Central memory CD8-positive, alpha-beta T cell (primary cell): Measurements from ENCODE around the gene HEMK1.

ENCODE experiments used
- ATAC-seq: fragments of 150-1000 bp; cut with Tn5 transposase; replicated peaks from 2 replicates; pipeline ENCODE4 v1.10.0; 2022; ENCODE audit warnings: mild to moderate bottlenecking, moderate FRiP score, moderate number of reproducible peaks; ENCODE audit not compliant: poor library complexity, severe bottlenecking; ENCODE audit errors: extremely low read depth
- DNase-seq, 2 donors: peaks; one replicate each; pipeline ENCODE4 v3.0.0; 2021; ENCODE audit warnings: low spot score in 2 of 2
- H3K27ac Mint-ChIP-seq: one replicate; pipeline ENCODE4 v1.8.0; 2022; ENCODE audit warnings: low read depth, mild to moderate bottlenecking, moderate library complexity, mixed read lengths
- H3K27me3 Mint-ChIP-seq: one replicate; pipeline ENCODE4 v1.8.0; 2022; ENCODE audit warnings: mixed read lengths
- H3K36me3 Mint-ChIP-seq: one replicate; pipeline ENCODE4 v1.8.0; 2022; ENCODE audit warnings: mild to moderate bottlenecking, moderate library complexity, mixed read lengths; ENCODE audit not compliant: insufficient read depth
- H3K4me1 Mint-ChIP-seq: one replicate; pipeline ENCODE4 v1.8.0; 2022; ENCODE audit warnings: mixed read lengths
- H3K4me3 Mint-ChIP-seq: one replicate; pipeline ENCODE4 v1.8.0; 2022; ENCODE audit warnings: mild to moderate bottlenecking, moderate library complexity, mixed read lengths
- H3K9me3 Mint-ChIP-seq: one replicate; pipeline ENCODE4 v1.8.0; 2022; ENCODE audit warnings: mixed read lengths

The HEMK1 gene

DNA sequence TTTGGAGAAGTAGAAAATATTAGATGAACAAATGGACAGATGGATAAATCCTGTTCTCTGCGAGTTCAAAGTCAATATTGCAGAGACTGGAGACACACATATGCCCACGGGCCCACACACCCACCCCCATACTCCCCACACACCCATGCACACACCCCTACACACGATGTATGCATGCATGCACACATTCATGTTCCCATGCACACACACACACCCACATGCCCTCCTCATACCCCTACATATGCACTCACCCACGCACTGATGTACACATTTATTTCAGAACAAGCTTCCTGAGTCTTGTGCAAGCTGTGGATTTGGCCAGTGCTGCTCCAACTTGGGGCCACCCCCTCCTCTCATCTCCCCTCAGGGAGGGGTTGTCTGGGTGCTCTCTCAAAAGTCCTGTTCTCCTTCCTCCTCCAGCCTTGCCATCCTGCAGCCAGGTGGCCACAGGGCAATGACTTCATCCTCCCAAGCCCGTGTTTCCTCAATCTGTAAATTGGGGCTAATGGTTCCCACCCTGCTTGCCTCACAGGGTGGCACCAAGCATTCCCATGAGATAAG, 64.0 kb downstream of the HEMK1 start:
- no peak for ATAC-seq
- Mint-ChIP-seq H3K36me3 (peaks cover 2% of the 10 kb centered on the region), H3K27ac (peak overlapping the region; percentile 9), H3K9me3 (no peaks in the 10 kb centered on the region), H3K27me3 (no peaks in the 10 kb centered on the region), H3K4me3 (no peak overlapping the region), H3K4me1 (peaks cover 80% of the 10 kb centered on the region)
- no peak for DNase-seq

DNA sequence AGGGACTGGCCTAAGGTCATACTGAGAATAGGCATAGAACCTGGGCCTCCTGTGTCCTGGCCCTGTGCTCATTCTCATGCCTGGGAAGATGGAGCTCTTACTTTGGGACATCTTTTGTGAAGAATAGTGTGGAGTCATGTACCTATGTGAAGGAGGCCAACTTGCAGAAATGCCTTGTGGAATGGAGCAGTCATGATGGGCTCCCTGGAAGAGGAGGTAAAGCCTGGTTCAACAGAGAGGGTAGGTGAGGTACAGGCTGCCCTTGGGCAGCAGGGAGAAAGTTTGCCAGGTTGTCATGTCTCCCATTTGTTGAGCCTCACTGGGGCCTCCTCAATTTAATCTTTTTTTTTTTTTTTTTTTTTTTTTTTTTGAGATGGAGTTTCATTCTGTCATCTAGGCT, 65.7 kb downstream of the HEMK1 start:
- ATAC-seq = no peak
- peak overlapping the region; percentile 56 for H3K27ac Mint-ChIP-seq

DNA sequence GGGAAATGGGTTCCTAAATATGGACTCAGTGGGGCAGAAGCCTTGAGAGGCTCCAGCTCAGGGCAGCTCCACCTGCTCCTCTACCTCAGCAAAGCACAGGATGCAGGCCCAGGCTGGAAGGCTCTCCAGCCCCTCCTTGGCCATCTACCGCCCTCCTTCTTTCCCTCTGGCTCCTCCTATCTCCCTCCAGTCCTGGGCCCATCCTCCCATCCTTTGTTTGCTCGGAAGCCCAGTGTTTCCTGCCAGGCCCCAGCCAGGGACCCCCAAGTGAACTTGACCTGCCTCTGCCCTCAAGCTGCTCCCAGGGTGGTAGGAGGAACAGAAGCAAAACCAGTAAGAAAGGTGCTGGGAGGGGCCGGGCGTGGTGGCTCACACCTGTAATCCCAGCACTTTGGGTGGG, 67.7 kb downstream of the HEMK1 start:
- Mint-ChIP-seq H3K36me3 (peaks cover 4% of the 10 kb centered on the region), H3K4me1 (peaks cover 48% of the 10 kb centered on the region), H3K9me3 (no peaks in the 10 kb centered on the region), H3K27me3 (no peaks in the 10 kb centered on the region), H3K4me3 (no peak overlapping the region), H3K27ac (peak overlapping the region; percentile 85)
- DNase-seq (no peak), ATAC-seq (no peak)

More for the DNA sequence above, 65.7 kb downstream of the HEMK1 start:
- Mint-ChIP-seq H3K9me3 (no peaks in the 10 kb centered on the region), H3K4me3 (no peak overlapping the region), H3K27me3 (no peaks in the 10 kb centered on the region), H3K36me3 (peaks cover 1% of the 10 kb centered on the region), H3K4me1 (peaks cover 68% of the 10 kb centered on the region)
- no peak for DNase-seq

DNA sequence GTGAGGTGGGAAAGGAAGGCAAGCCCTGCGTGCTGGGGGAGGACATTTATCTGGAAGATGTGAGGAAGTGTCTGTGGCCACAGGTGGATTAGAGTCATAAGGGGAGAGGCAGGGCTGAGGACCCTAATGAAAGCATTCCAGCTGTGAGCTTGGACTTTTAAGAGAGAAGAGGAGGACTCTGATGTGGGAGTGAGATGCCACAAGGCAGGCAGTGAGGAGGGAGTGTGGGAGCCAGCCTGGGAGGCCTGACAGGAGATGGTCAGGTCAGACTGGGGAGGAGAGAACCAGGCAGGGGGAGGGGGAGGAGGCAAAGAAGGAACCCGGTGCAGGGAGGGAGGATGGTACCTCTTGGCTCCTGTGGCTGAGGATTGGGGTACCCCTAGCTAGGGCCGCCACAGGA, 68.6 kb downstream of the HEMK1 start:
- ATAC-seq = no peak
- no peak overlapping the region for H3K4me3 Mint-ChIP-seq
- H3K9me3 Mint-ChIP-seq = no peaks in the 10 kb centered on the region
- H3K4me1 Mint-ChIP-seq = peaks cover 39% of the 10 kb centered on the region
- DNase-seq = no peak
- peaks cover 5% of the 10 kb centered on the region for H3K36me3 Mint-ChIP-seq
- H3K27me3 Mint-ChIP-seq = no peaks in the 10 kb centered on the region
- H3K27ac Mint-ChIP-seq = peak overlapping the region; percentile 85

DNA sequence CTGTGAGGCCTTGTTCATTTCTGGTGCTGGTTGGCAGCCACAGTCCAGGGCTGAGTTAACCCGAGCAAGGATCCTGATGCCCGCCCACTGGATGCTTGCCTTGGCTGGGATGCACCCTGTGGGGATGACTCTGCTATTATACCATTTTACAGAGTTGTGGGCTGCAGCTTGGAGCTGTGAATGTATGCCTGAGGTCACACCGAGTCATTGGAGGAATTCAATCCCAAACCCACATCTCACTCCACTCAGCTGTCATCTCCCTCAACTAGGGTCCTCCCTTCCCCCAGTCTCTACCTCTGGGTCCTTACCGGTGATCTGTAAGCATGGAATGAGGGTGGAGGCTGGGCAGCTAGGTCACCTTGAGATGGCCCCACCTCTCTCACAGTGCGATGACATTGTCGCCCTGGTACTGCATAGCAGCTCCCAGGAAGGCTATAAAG, 69.8 kb downstream of the HEMK1 start:
- Mint-ChIP-seq H3K4me3 (no peak overlapping the region), H3K9me3 (no peaks in the 10 kb centered on the region), H3K36me3 (peaks cover 9% of the 10 kb centered on the region), H3K27ac (no peak overlapping the region), H3K27me3 (no peaks in the 10 kb centered on the region), H3K4me1 (peaks cover 28% of the 10 kb centered on the region)
- no peak for ATAC-seq
- no peak for DNase-seq

DNA sequence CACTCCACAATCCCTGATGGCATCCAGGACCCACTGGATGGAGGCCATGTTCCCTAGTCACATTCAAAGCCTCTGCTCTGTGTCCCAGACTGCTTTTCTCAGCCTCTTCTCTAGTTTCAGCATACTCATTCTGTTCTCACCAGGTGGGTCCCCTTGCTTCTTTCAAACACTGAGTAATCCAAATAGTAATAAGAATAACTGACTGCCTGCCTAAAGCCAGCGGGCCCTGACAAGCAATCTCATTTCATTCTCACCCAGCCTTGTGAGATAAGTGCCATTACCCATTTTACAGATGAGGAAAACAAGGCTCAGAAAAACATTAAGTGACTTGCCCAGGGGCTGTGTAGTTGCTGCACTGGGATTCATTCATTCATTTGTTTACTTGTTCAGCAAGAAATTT, 73.1 kb downstream of the HEMK1 start:
- H3K9me3 Mint-ChIP-seq = no peaks in the 10 kb centered on the region
- no peaks in the 10 kb centered on the region for H3K27me3 Mint-ChIP-seq
- no peak for ATAC-seq
- peaks cover 26% of the 10 kb centered on the region for H3K36me3 Mint-ChIP-seq
- peaks cover 12% of the 10 kb centered on the region for H3K4me1 Mint-ChIP-seq
- H3K4me3 Mint-ChIP-seq = no peak overlapping the region
- no peak for DNase-seq
- H3K27ac Mint-ChIP-seq = no peak overlapping the region

DNA sequence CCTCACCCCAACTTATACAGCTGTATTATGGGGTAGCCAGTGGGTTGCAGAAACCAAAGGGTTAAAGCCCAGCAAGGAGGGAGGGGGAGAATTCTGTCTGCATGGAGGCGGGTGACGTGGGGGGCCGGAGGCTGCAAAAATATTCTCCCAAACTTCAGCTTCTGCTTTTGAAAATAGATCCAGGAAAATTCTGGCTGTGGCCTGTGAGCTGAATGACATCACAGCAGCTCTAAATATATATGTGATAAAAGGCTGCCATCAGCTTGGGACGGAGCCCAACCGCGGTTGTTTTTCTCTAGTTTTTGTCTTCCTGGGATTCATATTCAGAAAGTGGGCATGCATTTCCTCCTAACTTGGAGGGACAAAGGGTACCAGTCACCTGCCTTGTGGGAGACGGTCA, 75.2 kb downstream of the HEMK1 start:
- ATAC-seq (no peak), DNase-seq (no peak)
- Mint-ChIP-seq H3K27ac (no peak overlapping the region), H3K36me3 (peaks cover 30% of the 10 kb centered on the region), H3K4me3 (no peak overlapping the region), H3K9me3 (no peaks in the 10 kb centered on the region), H3K4me1 (no peaks in the 10 kb centered on the region), H3K27me3 (no peaks in the 10 kb centered on the region)

DNA sequence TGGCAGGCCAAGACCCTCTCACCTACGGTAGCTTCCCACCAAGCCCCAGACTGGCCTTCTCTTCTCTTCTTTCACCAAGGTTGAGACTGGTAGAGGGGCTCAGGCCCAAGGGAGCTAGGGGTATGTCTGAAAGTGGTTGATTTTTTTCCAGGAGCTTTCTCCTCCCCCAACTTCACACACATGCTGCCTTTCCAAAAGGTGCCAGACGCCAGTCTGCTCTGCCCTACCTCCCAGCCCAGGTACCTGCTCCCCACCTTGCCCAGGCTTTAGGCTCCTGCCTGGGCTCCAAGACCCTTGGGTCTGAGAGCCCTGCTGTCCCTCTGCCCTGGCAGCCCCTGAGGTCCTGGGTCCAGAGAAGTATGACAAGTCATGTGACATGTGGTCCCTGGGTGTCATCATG, 76.1 kb downstream of the HEMK1 start:
- no peak for ATAC-seq
- peaks cover 30% of the 10 kb centered on the region for H3K36me3 Mint-ChIP-seq
- H3K27me3 Mint-ChIP-seq = no peaks in the 10 kb centered on the region
- no peaks in the 10 kb centered on the region for H3K4me1 Mint-ChIP-seq
- H3K27ac Mint-ChIP-seq = no peak overlapping the region
- no peaks in the 10 kb centered on the region for H3K9me3 Mint-ChIP-seq
- no peak overlapping the region for H3K4me3 Mint-ChIP-seq
- no peak for DNase-seq
